ENCODE data around the gene LRRC14B. TPM values are rescaled to one million over a fixed set of nuclear protein-coding genes. Genes with fewer than 3 reads are reported as not detected.
"Not testable (repeated sequence)": the region's sequence is repeated elsewhere in the genome, so short reads cannot be mapped to it uniquely, and the experiment has no call there.

LRRC14B gene
- total RNA-seq, 2 donors from 2014 or later, result not detected

GRCh38 chr5:206927-207536 lies 15.7 kb downstream of the LRRC14B start:
- Histone ChIP-seq H3K27me3 (replicated peaks; ENCODE audit: insufficient read depth) (no peaks in the 10 kb centered on the region), H3K36me3 (peaks cover 16% of the 10 kb centered on the region), H3K4me1 (ENCODE audit: control insufficient read depth in 1 of 2, low read depth in 2 of 2) (no peaks in the 10 kb centered on the region), H3K4me3 (no peak overlapping the region), H3K9me3 (no peaks in the 10 kb centered on the region), H3K27ac (no peak overlapping the region)
- ATAC-seq (ENCODE audit: insufficient number of reproducible peaks, low FRiP score, low read depth), result no peak
- DNase-seq (ENCODE audit: low spot score), result no peak
- no peak for TF ChIP-seq CTCF (IDR thresholded peaks at IDR 0.05)

- no peak for ATAC-seq (ENCODE audit: insufficient number of reproducible peaks, low FRiP score, low read depth)
- H3K36me3 ChIP-seq, result peaks cover 16% of the 10 kb centered on the region
Observed at GRCh38 chr5:207599-207998, 16.3 kb downstream of the LRRC14B start.

GRCh38 chr5:208449-209114 lies 17.3 kb downstream of the LRRC14B start:
- no peak overlapping the region for H3K27ac ChIP-seq
- H3K27me3 ChIP-seq (replicated peaks; ENCODE audit: insufficient read depth), result no peaks in the 10 kb centered on the region
- no peaks in the 10 kb centered on the region for H3K9me3 ChIP-seq
- no peak for DNase-seq (ENCODE audit: low spot score)
- peaks cover 11% of the 10 kb centered on the region for H3K36me3 ChIP-seq
- no peak for TF ChIP-seq CTCF (IDR thresholded peaks at IDR 0.05)
- no peak overlapping the region for H3K4me3 ChIP-seq
- no peaks in the 10 kb centered on the region for H3K4me1 ChIP-seq (ENCODE audit: control insufficient read depth in 1 of 2, low read depth in 2 of 2)
- no peak for ATAC-seq (ENCODE audit: insufficient number of reproducible peaks, low FRiP score, low read depth)

More at GRCh38 chr5:207599-207998, 16.3 kb downstream of the LRRC14B start:
- no peaks in the 10 kb centered on the region for H3K4me1 ChIP-seq (ENCODE audit: control insufficient read depth in 1 of 2, low read depth in 2 of 2)
- H3K27ac ChIP-seq, result no peak overlapping the region
- H3K27me3 ChIP-seq (replicated peaks; ENCODE audit: insufficient read depth), result no peaks in the 10 kb centered on the region
- H3K4me3 ChIP-seq, result no peak overlapping the region
- no peak for TF ChIP-seq CTCF (IDR thresholded peaks at IDR 0.05)
- H3K9me3 ChIP-seq, result no peaks in the 10 kb centered on the region
- DNase-seq (ENCODE audit: low spot score), result no peak

- H3K4me3 ChIP-seq, result no peak overlapping the region
- peaks cover 0 to 6% of the 10 kb centered on the region in 2 donors for H3K4me1 ChIP-seq (ENCODE audit: control insufficient read depth in 1 of 2, low read depth in 2 of 2)
- TF ChIP-seq CTCF (IDR thresholded peaks at IDR 0.05), result no peak
- H3K36me3 ChIP-seq, result no peaks in the 10 kb centered on the region
- no peaks in the 10 kb centered on the region for H3K27me3 ChIP-seq (replicated peaks; ENCODE audit: insufficient read depth)
- no peaks in the 10 kb centered on the region for H3K9me3 ChIP-seq
- DNase-seq (ENCODE audit: low spot score), result no peak
- ATAC-seq (ENCODE audit: insufficient number of reproducible peaks, low FRiP score, low read depth), result no peak
- no peak overlapping the region for H3K27ac ChIP-seq
Observed at GRCh38 chr5:213803-214395, 22.6 kb downstream of the LRRC14B start.

GRCh38 chr5:215256-215655 lies 24.0 kb downstream of the LRRC14B start:
- not testable (repeated sequence) for ATAC-seq (ENCODE audit: insufficient number of reproducible peaks, low FRiP score, low read depth); H3K4me3 ChIP-seq; H3K9me3 ChIP-seq

GRCh38 chr5:216076-216475 lies 24.8 kb downstream of the LRRC14B start:
- DNase-seq (ENCODE audit: low spot score); H3K4me3 ChIP-seq; H3K9me3 ChIP-seq; ATAC-seq (ENCODE audit: insufficient number of reproducible peaks, low FRiP score, low read depth); H3K27ac ChIP-seq; H3K27me3 ChIP-seq (replicated peaks; ENCODE audit: insufficient read depth); H3K36me3 ChIP-seq: not testable (repeated sequence)
- peaks cover 0 to 25% of the 10 kb centered on the region in 2 donors for H3K4me1 ChIP-seq (ENCODE audit: control insufficient read depth in 1 of 2, low read depth in 2 of 2)

More at GRCh38 chr5:215256-215655, 24.0 kb downstream of the LRRC14B start:
- H3K4me1 ChIP-seq (ENCODE audit: control insufficient read depth in 1 of 2, low read depth in 2 of 2), result peaks cover 0 to 16% of the 10 kb centered on the region in 2 donors
- H3K27me3 ChIP-seq (replicated peaks; ENCODE audit: insufficient read depth); H3K36me3 ChIP-seq; DNase-seq (ENCODE audit: low spot score); H3K27ac ChIP-seq: not testable (repeated sequence)

Data from thoracic aorta (tissue), 2 donors.